HepG2 (cell line): ENCODE data around the gene PHF13. TPM values are rescaled to one million over a fixed set of nuclear protein-coding genes. Genes with fewer than 3 reads are reported as not detected.

ENCODE experiments used
- FLYWCH1 ChIP-seq: sonication (generic); formaldehyde crosslinking; IDR thresholded peaks from 2 replicates; pipeline ENCODE4 v1.8.1; 2023; ENCODE audit warnings: mild to moderate bottlenecking, missing genetic modification reagents
- HHEX ChIP-seq: IDR thresholded peaks from 2 replicates; pipeline ENCODE4 v1.6.1; 2016; ENCODE audit warnings: control low read depth
- SRF ChIP-seq: IDR thresholded peaks from 2 replicates; pipeline ENCODE4 v1.6.1; 2011; ENCODE audit warnings: mild to moderate bottlenecking, low read depth, low read length, moderate library complexity
- ZNF460 ChIP-seq: sonication (generic); formaldehyde crosslinking; IDR thresholded peaks from 2 replicates; pipeline ENCODE4 v1.5.1; 2020; ENCODE audit warnings: missing genetic modification reagents, mild to moderate bottlenecking, borderline replicate concordance
- polyA plus RNA-seq, 8 experiments: library from polyadenylated mRNA; depleted of rRNA in 3 of 8; stranded (reverse) in 7 of 8; unstranded in 1 of 8; fragments of >200 nt; fragmentation: Illumina TruSeq in 4 of 8; extraction: Trizol in 4 of 8; gene quantifications; 2 replicates each; pipeline versions ENCODE4 v1.2.1 to v1.2.3, GENCODE V29; 2011 to 2016; ENCODE audit warnings: low read depth in 4 of 8, missing spikeins in 1 of 8, mixed read lengths in 1 of 8; ENCODE audit not compliant: insufficient read depth in 1 of 8
- total RNA-seq, 5 experiments: library from RNA; depleted of rRNA; stranded (reverse); fragments of >200 nt; fragmentation: Illumina TruSeq; extraction: Trizol; gene quantifications; 2 replicates each; pipeline ENCODE4 v1.2.3, GENCODE V29; 2016; ENCODE audit warnings: low read depth in 1 of 5
- TF ChIP-seq, protein P1 (sequence below): sonication (generic); formaldehyde crosslinking; IDR thresholded peaks from 2 replicates; pipeline ENCODE4 v1.4.0; 2020; ENCODE audit warnings: missing genetic modification reagents
- TF ChIP-seq, protein P2 (sequence below): sonication (generic); formaldehyde crosslinking; IDR thresholded peaks from 2 replicates; pipeline ENCODE4 v1.5.0; 2020; ENCODE audit warnings: missing genetic modification reagents
- TF ChIP-seq, protein P3 (sequence below): sonication (generic); formaldehyde crosslinking; IDR thresholded peaks from 2 replicates; pipeline ENCODE4 v1.4.0; 2020; ENCODE audit warnings: missing genetic modification reagents

Gene PHF13
- total and polyA plus RNA-seq, 2 of the 13 experiments (the other 11 are each of a cell fraction or from before 2014, with no cell fraction given), result 4.7 to 7.4 TPM

DNA sequence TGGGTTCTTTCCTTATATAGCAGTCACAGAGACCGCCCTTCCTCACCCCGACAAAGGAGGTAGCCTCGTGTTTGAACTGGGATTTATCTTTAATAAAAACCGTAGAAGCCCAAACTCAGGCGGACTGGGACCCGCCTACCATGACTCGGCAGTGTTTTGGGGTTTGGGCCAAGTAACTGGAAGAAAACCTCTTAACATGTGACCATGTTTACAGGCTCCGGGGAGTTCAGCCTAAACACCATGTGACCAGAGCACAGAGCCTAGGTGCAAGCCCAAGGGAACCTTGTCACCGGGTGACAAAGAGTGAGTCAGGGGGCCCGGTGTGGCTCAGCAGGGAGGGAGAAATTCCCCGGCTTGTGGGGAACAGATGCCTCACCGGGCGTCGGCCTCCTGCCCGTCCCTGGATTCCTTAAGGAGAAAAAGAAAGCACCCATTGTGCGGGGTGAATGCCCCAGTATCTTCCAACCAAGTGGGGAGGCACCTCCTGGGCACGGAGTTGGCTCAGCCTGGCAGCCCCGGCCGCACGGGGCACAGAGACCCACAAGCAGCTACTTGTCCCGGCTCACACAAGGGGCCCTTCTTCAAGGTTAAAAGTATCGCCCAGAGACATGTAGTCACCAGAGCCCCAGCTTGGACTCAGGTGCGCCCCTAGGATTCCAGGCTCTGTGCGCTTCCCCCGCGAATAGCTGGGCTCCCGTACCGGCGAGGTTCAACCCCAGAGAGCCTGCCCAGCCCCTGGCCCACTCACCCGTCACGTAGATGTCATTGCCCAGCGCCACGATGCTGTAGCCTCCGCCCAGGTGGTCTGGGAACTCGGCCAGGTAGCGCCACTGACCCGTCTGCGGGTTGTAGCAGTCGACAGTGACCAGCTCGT, 12.2 kb upstream of the PHF13 start (continued):
- TF ChIP-seq, protein P1, sequence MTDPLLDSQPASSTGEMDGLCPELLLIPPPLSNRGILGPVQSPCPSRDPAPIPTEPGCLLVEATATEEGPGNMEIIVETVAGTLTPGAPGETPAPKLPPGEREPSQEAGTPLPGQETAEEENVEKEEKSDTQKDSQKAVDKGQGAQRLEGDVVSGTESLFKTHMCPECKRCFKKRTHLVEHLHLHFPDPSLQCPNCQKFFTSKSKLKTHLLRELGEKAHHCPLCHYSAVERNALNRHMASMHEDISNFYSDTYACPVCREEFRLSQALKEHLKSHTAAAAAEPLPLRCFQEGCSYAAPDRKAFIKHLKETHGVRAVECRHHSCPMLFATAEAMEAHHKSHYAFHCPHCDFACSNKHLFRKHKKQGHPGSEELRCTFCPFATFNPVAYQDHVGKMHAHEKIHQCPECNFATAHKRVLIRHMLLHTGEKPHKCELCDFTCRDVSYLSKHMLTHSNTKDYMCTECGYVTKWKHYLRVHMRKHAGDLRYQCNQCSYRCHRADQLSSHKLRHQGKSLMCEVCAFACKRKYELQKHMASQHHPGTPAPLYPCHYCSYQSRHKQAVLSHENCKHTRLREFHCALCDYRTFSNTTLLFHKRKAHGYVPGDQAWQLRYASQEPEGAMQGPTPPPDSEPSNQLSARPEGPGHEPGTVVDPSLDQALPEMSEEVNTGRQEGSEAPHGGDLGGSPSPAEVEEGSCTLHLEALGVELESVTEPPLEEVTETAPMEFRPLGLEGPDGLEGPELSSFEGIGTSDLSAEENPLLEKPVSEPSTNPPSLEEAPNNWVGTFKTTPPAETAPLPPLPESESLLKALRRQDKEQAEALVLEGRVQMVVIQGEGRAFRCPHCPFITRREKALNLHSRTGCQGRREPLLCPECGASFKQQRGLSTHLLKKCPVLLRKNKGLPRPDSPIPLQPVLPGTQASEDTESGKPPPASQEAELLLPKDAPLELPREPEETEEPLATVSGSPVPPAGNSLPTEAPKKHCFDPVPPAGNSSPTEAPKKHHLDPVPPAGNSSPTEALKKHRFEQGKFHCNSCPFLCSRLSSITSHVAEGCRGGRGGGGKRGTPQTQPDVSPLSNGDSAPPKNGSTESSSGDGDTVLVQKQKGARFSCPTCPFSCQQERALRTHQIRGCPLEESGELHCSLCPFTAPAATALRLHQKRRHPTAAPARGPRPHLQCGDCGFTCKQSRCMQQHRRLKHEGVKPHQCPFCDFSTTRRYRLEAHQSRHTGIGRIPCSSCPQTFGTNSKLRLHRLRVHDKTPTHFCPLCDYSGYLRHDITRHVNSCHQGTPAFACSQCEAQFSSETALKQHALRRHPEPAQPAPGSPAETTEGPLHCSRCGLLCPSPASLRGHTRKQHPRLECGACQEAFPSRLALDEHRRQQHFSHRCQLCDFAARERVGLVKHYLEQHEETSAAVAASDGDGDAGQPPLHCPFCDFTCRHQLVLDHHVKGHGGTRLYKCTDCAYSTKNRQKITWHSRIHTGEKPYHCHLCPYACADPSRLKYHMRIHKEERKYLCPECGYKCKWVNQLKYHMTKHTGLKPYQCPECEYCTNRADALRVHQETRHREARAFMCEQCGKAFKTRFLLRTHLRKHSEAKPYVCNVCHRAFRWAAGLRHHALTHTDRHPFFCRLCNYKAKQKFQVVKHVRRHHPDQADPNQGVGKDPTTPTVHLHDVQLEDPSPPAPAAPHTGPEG (CRISPR knock-in tag), result no peak
- TF ChIP-seq, protein P2, sequence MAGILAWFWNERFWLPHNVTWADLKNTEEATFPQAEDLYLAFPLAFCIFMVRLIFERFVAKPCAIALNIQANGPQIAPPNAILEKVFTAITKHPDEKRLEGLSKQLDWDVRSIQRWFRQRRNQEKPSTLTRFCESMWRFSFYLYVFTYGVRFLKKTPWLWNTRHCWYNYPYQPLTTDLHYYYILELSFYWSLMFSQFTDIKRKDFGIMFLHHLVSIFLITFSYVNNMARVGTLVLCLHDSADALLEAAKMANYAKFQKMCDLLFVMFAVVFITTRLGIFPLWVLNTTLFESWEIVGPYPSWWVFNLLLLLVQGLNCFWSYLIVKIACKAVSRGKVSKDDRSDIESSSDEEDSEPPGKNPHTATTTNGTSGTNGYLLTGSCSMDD (CRISPR knock-in tag), result no peak
- TF ChIP-seq, protein P3, sequence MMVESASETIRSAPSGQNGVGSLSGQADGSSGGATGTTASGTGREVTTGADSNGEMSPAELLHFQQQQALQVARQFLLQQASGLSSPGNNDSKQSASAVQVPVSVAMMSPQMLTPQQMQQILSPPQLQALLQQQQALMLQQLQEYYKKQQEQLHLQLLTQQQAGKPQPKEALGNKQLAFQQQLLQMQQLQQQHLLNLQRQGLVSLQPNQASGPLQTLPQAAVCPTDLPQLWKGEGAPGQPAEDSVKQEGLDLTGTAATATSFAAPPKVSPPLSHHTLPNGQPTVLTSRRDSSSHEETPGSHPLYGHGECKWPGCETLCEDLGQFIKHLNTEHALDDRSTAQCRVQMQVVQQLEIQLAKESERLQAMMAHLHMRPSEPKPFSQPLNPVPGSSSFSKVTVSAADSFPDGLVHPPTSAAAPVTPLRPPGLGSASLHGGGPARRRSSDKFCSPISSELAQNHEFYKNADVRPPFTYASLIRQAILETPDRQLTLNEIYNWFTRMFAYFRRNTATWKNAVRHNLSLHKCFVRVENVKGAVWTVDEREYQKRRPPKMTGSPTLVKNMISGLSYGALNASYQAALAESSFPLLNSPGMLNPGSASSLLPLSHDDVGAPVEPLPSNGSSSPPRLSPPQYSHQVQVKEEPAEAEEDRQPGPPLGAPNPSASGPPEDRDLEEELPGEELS (CRISPR knock-in tag), result 0 out of 2 replicates have a peak, but pooled peaks have one; percentile 36
- peak; percentile 94 for TF ChIP-seq SRF
- no peak for TF ChIP-seq FLYWCH1 (CRISPR knock-in tag)
- TF ChIP-seq ZNF460 (CRISPR knock-in tag), result no peak
- TF ChIP-seq HHEX, result no peak
